ENCODE measurements around the gene GRIP1.

GRCh38 chr12:66584673-66585072 is 94.2 kb downstream of the GRIP1 start:
- TF ChIP-seq CTCF (conservative IDR thresholded peaks at IDR 0.05; ENCODE audit: low read depth in 2 of 2) (no peak), ZNF331 (CRISPR knock-in tag; IDR thresholded peaks at IDR 0.05; ENCODE audit: low read depth) (no peak)
